HepG2 (cell line): Measurements from ENCODE around the gene WDR81. TPM values are rescaled to one million over a fixed set of nuclear protein-coding genes. Genes with fewer than 3 reads are reported as not detected.

Experiments used
- AGO1 ChIP-seq: fragments of 200-400 bp; formaldehyde crosslinking; IDR thresholded peaks from 2 replicates; pipeline ENCODE4 v1.6.1; 2017; ENCODE audit warnings: mild to moderate bottlenecking, low read depth, low read length, moderate library complexity; ENCODE audit not compliant: poor library complexity, severe bottlenecking
- AHDC1 ChIP-seq: sonication (generic); formaldehyde crosslinking; IDR thresholded peaks from 2 replicates; pipeline ENCODE4 v1.5.1; 2020; ENCODE audit warnings: mild to moderate bottlenecking, missing genetic modification reagents, borderline replicate concordance
- EP300 ChIP-seq, 3 experiments: sonication (generic) in 1 of 3; formaldehyde crosslinking in 1 of 3; IDR thresholded peaks; 2 replicates each; pipeline versions ENCODE4 v1.5.1 to v1.6.1; 2011 to 2020; ENCODE audit warnings: low read depth in 2 of 3, low read length in 2 of 3, borderline replicate concordance in 1 of 3, improper control_type of control experiment in 1 of 3, mild to moderate bottlenecking in 1 of 3, missing genetic modification reagents in 1 of 3, moderate library complexity in 1 of 3
- GLMP ChIP-seq: sonication (generic); formaldehyde crosslinking; IDR thresholded peaks from 2 replicates; pipeline ENCODE4 v1.9.0; 2021; ENCODE audit warnings: missing genetic modification reagents, mild to moderate bottlenecking, borderline replicate concordance
- KLF13 ChIP-seq: sonication (generic); formaldehyde crosslinking; IDR thresholded peaks from 2 replicates; pipeline ENCODE4 v1.4.0; 2020; ENCODE audit warnings: mild to moderate bottlenecking, missing genetic modification reagents
- MAZ ChIP-seq, 2 experiments: sonication (generic) in 1 of 2; formaldehyde crosslinking in 1 of 2; IDR thresholded peaks; 2 replicates each; pipeline versions ENCODE4 v1.5.0 to v1.6.1; 2012 to 2020; ENCODE audit warnings: low read depth in 2 of 2, mild to moderate bottlenecking in 2 of 2, borderline replicate concordance in 1 of 2, improper control_type of control experiment in 1 of 2, low read length in 1 of 2, missing genetic modification reagents in 1 of 2, moderate library complexity in 1 of 2
- NFYB ChIP-seq: sonication (generic); formaldehyde crosslinking; IDR thresholded peaks from 2 replicates; pipeline ENCODE4 v1.4.0; 2020; ENCODE audit warnings: missing genetic modification reagents
- PCBP1 ChIP-seq: fragments of 200-400 bp; formaldehyde crosslinking; IDR thresholded peaks from 2 replicates; pipeline ENCODE4 v1.6.1; 2017; ENCODE audit warnings: mild to moderate bottlenecking, low read depth, low read length, borderline replicate concordance
- RNF219 ChIP-seq: sonication (generic); formaldehyde crosslinking; IDR thresholded peaks from 2 replicates; pipeline ENCODE4 v1.5.0; 2020; ENCODE audit warnings: mild to moderate bottlenecking, missing genetic modification reagents
- SP5 ChIP-seq: IDR thresholded peaks from 2 replicates; pipeline ENCODE4 v1.6.1; 2016; ENCODE audit warnings: low read depth, borderline replicate concordance
- ZBTB34 ChIP-seq: sonication (generic); formaldehyde crosslinking; IDR thresholded peaks from 2 replicates; pipeline ENCODE4 v1.8.0; 2022; ENCODE audit warnings: mild to moderate bottlenecking, missing genetic modification reagents
- ZNF441 ChIP-seq: sonication (generic); formaldehyde crosslinking; IDR thresholded peaks from 2 replicates; pipeline ENCODE4 v1.7.0; 2021; ENCODE audit warnings: missing genetic modification reagents, borderline replicate concordance
- ZNF543 ChIP-seq: sonication (generic); formaldehyde crosslinking; IDR thresholded peaks from 2 replicates; pipeline ENCODE4 v1.4.0; 2020; ENCODE audit warnings: mild to moderate bottlenecking, missing genetic modification reagents
- ZNF629 ChIP-seq: sonication (generic); formaldehyde crosslinking; conservative IDR thresholded peaks from 2 replicates; pipeline ENCODE4 v1.5.0; 2020; ENCODE audit warnings: missing genetic modification reagents
- ZNF777 ChIP-seq: sonication (generic); formaldehyde crosslinking; IDR thresholded peaks from 2 replicates; pipeline ENCODE4 v1.4.0; 2020; ENCODE audit warnings: missing genetic modification reagents
- polyA plus RNA-seq, 8 experiments: library from polyadenylated mRNA; depleted of rRNA in 3 of 8; stranded (reverse) in 7 of 8; unstranded in 1 of 8; fragments of >200 nt; fragmentation: Illumina TruSeq in 4 of 8; extraction: Trizol in 4 of 8; gene quantifications; 2 replicates each; pipeline versions ENCODE4 v1.2.1 to v1.2.3, GENCODE V29; 2011 to 2016; ENCODE audit warnings: low read depth in 4 of 8, missing spikeins in 1 of 8, mixed read lengths in 1 of 8; ENCODE audit not compliant: insufficient read depth in 1 of 8
- total RNA-seq, 5 experiments: library from RNA; depleted of rRNA; stranded (reverse); fragments of >200 nt; fragmentation: Illumina TruSeq; extraction: Trizol; gene quantifications; 2 replicates each; pipeline ENCODE4 v1.2.3, GENCODE V29; 2016; ENCODE audit warnings: low read depth in 1 of 5

The WDR81 gene
- total and polyA plus RNA-seq, 2 of the 13 experiments (the other 11 are each of a cell fraction or from before 2014, with no cell fraction given), result 9.1 to 16.7 TPM

GRCh38 chr17:1714980-1715802 lies 9.3 kb upstream of the WDR81 start (continued):
- TF ChIP-seq AHDC1 (0 out of 2 replicates have a peak, but pooled peaks have one; percentile 41), SP5 (peak; percentile 24; the same call in 1 of the 2 replicates), PCBP1 (peak; percentile 84; the same call in 1 of the 2 replicates), NFYB (0 out of 2 replicates have a peak, but pooled peaks have one; percentile 7), MAZ (IDR thresholded peaks at IDR 0.05; ENCODE audit: borderline replicate concordance, low read depth, low read length) (0 out of 2 replicates have a peak, but pooled peaks have one; percentile 41), MAZ (CRISPR knock-in tag; IDR thresholded peaks at IDR 0.05; ENCODE audit: low read depth) (no peak; the same call in 1 of the 2 replicates), ZNF777 (CRISPR knock-in tag) (0 out of 2 replicates have a peak, but pooled peaks have one; percentile 14), ZNF441 (CRISPR knock-in tag) (no peak), RNF219 (CRISPR knock-in tag) (0 out of 2 replicates have a peak, but pooled peaks have one; percentile 30), AGO1 (peak; percentile 49), ZBTB34 (0 out of 2 replicates have a peak, but pooled peaks have one; percentile 37), ZNF629 (CRISPR knock-in tag) (no peak), KLF13 (CRISPR knock-in tag) (peak; percentile 51; the same call in 1 of the 2 replicates), EP300 (IDR thresholded peaks at IDR 0.05; ENCODE audit: low read depth in 2 of 2, low read length in 2 of 2) (peak in 1 of 2 experiments; percentile 39; a peak in 2 of 4 replicates), EP300 (CRISPR knock-in tag; IDR thresholded peaks at IDR 0.05; ENCODE audit: borderline replicate concordance) (no peak), ZNF543 (peak; percentile 70), GLMP (CRISPR knock-in tag) (no peak)
